NCI-H1694 (cell line): ENCODE data around the gene ZCCHC8.

Experiments
- DNase-seq: peaks from one replicate; lab custom pipeline; 2025; lab: John Stamatoyannopoulos, UW

ZCCHC8 gene

DNA sequence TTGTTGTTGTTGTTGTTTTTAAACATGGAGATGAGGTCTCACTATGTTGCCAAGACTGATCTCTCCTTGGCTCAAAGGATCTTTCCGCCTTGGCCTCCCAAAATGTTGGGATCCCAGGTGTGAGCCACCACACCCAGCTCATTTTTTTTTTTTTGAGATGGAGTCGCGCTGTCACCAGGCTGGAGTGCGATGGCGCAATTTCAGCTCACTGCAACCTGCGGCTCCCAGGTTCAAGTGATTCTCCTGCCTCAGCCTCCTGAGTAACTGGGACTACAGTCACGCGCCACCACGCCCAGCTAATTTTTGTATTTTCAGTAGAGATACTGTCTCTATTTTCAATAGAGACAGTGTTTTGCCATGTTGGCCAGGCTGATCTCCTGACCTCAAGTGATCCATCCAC is 73.3 kb downstream of the ZCCHC8 start:
- DNase-seq = no peak

DNA sequence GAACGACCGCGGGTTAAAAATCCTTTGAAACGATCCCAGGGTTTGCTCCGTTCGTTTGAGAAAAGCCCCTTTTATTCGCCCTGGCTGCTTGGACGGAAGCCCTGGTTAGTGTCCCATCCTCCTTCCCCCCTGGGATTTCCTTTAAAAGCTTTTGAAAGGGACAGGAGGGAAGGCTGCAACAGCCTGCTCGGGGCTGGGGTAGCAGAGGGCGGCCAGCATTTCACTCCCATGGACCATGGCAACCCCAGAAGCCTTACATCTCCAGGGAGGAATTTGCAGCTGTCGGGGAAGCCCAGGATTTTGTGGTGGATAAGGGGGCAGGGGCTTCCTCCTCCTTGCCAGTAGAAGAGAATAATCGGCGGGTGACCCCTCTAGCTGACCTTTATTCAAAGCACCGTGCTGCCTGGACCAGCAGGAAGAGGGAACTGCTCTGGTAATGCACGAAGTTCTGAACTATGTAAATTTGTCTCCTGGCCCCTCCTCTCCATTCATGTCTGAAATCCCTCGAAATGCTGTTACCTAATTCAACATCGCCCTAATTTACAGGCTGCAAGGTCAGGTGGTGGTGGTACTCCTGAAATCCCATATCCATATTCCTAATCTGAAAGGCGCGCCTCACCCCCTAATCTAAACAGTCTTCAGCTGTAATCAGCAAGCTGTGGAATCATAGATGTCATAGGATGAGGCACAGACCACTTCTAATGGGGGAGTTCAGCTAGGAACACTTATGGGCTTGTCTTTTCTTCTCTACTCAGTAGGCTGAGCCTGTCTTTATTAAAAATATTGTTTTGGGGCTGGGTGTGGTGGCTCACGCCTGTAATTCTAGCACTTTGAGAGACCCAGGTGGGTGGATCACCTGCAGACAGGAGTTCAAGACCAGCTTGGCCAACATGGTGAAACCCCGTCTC is 77.2 kb downstream of the ZCCHC8 start:
- DNase-seq = no peak

DNA sequence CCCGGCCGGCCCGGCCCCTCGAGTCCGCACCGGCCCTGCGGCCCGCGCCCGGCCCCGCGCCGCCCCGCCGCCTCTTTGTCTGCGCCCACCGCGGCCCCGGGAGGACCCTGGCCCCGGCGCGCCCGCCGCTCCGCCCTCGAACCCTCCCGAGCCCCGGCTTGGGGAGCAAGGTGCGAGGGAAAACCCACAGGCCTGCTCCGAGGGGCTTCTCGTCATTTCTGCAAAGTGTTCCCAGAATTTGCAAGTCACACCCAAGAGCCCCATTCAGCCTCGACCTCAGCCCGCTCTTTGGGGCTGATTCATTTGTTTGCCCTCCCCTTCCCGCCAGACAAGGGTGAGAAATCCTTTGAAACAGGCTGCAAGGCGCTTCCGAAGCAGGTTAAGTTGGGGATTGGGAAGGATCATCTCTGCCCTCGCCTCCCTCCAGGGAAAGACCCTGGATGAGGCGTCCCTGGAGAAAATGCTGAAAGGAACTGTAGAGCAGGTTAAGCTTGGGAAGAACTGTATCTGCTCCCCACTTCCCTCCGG is 77.9 kb downstream of the ZCCHC8 start:
- no peak for DNase-seq

DNA sequence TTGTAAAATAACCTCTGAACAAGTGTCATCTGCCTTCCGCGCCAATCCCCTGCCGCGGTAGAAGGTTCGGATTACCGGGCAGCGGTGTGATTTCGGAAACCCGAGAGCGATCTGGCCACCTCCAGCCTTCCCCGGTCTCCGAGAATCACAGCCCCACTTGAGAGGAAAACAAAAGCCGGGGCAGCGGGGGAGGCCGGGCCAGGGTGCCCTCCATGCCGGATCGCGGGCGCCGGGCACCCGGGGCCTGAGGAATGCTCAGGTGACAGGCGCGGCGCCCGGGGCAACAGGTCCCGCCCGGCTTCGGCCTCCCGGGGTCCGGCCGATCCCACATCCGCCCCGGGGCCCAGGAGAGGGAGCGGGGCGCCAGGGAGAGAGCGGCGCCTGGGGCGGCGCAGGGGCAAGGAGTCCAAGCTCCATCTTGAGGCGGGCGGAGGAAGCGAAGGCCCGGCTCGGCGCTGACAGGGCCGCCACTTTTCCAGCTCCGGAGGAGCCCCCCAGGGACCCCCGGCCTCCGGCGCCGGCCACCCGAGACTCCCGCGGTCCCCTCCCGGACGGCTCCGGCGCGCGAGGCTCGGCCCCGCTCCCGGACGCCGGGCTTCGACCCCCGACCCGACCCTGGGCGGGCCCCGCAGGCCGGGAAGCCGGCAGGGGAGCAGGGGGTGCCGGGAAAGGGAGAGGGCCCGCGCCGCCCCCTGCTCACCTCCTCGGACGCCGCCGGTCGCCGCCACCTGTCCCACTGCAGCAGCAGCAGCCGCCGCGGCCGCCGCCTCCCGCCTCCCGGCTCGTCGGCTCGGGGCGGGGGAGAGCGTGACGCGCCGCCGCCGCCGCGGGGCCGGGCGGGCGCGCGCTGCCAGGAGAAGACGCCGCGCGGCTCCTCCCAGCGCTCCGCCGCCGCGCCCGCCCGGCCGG is 78.7 kb downstream of the ZCCHC8 start, which contains the start of gene CLIP1:
TSS of gene CLIP1 (minus strand) at position 849 of the 909 bp plus-strand sequence. CDS start 42,217 bp downstream, outside the sequence.
- DNase-seq = no peak
